Progenitor cell of endocrine pancreas (in vitro differentiated cells): ENCODE measurements around the gene GALNT2. TPM values are rescaled to one million over a fixed set of nuclear protein-coding genes. Genes with fewer than 3 reads are reported as not detected.

Experiments used
- DNase-seq: peaks from one replicate; pipeline ENCODE4 v3.0.0; 2021; ENCODE audit warnings: low spot score; ENCODE audit not compliant: unreplicated experiment
- H3K27ac Mint-ChIP-seq: 2 replicates; pipeline ENCODE4 v1.8.0; 2021; ENCODE audit warnings: mild to moderate bottlenecking, moderate library complexity, mixed read lengths
- H3K27me3 Mint-ChIP-seq: 2 replicates; pipeline ENCODE4 v1.8.0; 2021; ENCODE audit warnings: mixed read lengths
- H3K36me3 Mint-ChIP-seq: 2 replicates; pipeline ENCODE4 v1.8.0; 2022; ENCODE audit warnings: mixed read lengths; ENCODE audit not compliant: insufficient read depth
- H3K4me1 Mint-ChIP-seq: 2 replicates; pipeline ENCODE4 v1.8.0; 2021; ENCODE audit warnings: low read depth, mixed read lengths
- H3K4me3 Mint-ChIP-seq: 2 replicates; pipeline ENCODE4 v1.8.0; 2021; ENCODE audit warnings: low read depth, mild to moderate bottlenecking, moderate library complexity, mixed read lengths
- H3K9me3 Mint-ChIP-seq: 2 replicates; pipeline ENCODE4 v1.8.0; 2021; ENCODE audit warnings: low read depth, mixed read lengths
- CTCF ChIP-seq: fragments of 200-600 bp; sonication (generic); IDR thresholded peaks from one replicate; pipeline ENCODE4 v1.5.0; 2021; ENCODE audit warnings: antibody characterized with exemption, mild to moderate bottlenecking; ENCODE audit not compliant: unreplicated experiment
- total RNA-seq: library from RNA; stranded (reverse); gene quantifications from 2 replicates; pipeline ENCODE4 v1.2.1, GENCODE V29; 2021

Gene GALNT2
- total RNA-seq, 1 donor from 2014 or later = 95.2 TPM

- Mint-ChIP-seq H3K27ac (no peak overlapping the region), H3K4me3 (no peak overlapping the region), H3K36me3 (peaks cover 17% of the 10 kb centered on the region), H3K9me3 (no peaks in the 10 kb centered on the region), H3K27me3 (no peaks in the 10 kb centered on the region), H3K4me1 (peaks cover 6% of the 10 kb centered on the region)
- no peak for TF ChIP-seq CTCF
- no peak for DNase-seq
Measured at GRCh38 chr1:230175839-230176238, 108.8 kb downstream of the GALNT2 start.

GRCh38 chr1:230176326-230176725, 109.3 kb downstream of the GALNT2 start:
- Mint-ChIP-seq H3K27me3 (no peaks in the 10 kb centered on the region), H3K9me3 (no peaks in the 10 kb centered on the region), H3K4me3 (no peak overlapping the region), H3K27ac (no peak overlapping the region), H3K4me1 (peaks cover 6% of the 10 kb centered on the region), H3K36me3 (peaks cover 21% of the 10 kb centered on the region)
- no peak for TF ChIP-seq CTCF
- no peak for DNase-seq

GRCh38 chr1:230176871-230177411, 109.9 kb downstream of the GALNT2 start:
- no peak for DNase-seq
- Mint-ChIP-seq H3K36me3 (peaks cover 21% of the 10 kb centered on the region), H3K27me3 (no peaks in the 10 kb centered on the region), H3K9me3 (no peaks in the 10 kb centered on the region), H3K4me3 (no peak overlapping the region), H3K27ac (no peak overlapping the region), H3K4me1 (peaks cover 8% of the 10 kb centered on the region)
- TF ChIP-seq CTCF = no peak

DNA sequence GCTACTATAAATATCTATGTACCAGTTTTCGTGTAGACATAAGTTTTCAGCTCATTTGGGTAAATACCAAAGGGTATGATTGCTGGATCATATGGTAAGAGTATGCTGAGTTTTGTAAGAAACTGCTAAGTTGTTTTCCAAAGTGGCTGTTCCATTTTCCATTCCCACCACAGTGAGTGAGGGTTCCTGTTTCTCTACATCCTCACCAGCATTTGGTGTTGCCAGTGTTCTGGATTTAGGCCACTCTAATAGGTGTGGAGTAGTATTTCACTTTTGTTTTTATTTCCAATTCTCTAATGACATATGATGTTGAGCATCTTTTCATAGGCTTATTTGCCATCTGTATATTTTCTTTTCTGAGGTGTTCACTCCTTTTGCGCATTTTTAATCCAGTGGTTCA, 112.2 kb downstream of the GALNT2 start:
- Mint-ChIP-seq H3K4me1 (peaks cover 16% of the 10 kb centered on the region), H3K27ac (no peak overlapping the region), H3K27me3 (no peaks in the 10 kb centered on the region), H3K36me3 (peaks cover 23% of the 10 kb centered on the region), H3K4me3 (no peak overlapping the region), H3K9me3 (no peaks in the 10 kb centered on the region)
- no peak for TF ChIP-seq CTCF
- no peak for DNase-seq

DNA sequence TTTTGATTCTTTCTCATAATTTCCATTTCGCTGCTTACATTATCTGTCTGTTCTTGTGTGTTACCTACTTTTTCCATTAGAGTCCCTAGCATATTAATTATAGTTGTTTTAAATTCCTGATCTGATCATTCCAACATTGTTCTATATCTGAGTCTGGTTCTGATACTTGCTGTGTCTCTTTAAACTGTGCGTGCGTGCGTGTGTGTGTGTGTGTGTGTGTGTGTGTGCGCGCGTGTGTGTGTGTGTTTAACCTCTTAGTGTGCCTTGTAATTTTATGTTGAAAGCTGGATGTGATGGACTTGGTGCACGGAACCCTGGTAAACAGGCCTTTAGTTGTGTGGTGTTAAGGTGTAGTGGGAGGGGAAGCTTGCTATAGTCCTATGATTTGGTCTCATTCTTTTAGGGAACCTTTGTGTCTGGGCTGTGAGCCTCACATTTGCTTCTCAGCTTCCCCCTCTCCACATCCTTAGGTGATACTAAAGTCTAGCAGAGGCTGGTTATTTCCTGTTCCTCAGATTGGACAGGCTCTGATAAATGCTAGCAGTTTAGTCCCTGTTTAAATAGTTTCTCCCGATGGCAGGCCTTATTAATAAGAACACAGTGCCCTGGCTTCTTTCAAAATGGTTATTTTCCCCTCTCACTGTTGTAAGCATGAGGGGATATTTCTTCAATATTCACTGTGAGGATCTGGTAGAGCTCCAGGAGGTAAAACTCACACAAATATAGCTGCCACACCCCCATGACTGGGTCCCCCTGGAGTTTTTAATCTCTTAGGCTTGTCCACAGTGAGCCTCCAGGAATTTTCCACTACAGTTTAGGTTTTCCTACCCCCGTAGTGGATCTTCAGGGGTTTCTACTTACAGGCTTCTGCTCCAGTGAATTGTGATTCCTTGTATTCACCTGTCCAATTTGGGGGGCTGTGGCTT, 118.3 kb downstream of the GALNT2 start:
- Mint-ChIP-seq H3K27me3 (no peaks in the 10 kb centered on the region), H3K9me3 (no peaks in the 10 kb centered on the region), H3K36me3 (peaks cover 19% of the 10 kb centered on the region), H3K4me3 (no peak overlapping the region), H3K4me1 (peaks cover 32% of the 10 kb centered on the region), H3K27ac (peak overlapping the region; percentile 87)
- DNase-seq = no peak
- no peak for TF ChIP-seq CTCF
